H1 (cell line): ENCODE measurements around the gene ANKRD11.

Source experiments
- CTCF ChIP-seq, 3 experiments: IDR thresholded peaks; 1 replicate in 2 of 3; 2 replicates in 1 of 3; pipeline versions ENCODE4 v1.5.1 to v1.6.1; 2011; ENCODE audit warnings: low read length in 3 of 3, mild to moderate bottlenecking in 3 of 3, inconsistent platforms in 2 of 3, low read depth in 1 of 3, moderate library complexity in 1 of 3; ENCODE audit not compliant: insufficient read depth in 1 of 3; ENCODE audit errors: control extremely low read depth in 1 of 3
- EP300 ChIP-seq, 2 experiments: IDR thresholded peaks; 1 replicate in 1 of 2; 2 replicates in 1 of 2; pipeline ENCODE4 v1.6.1; 2011 to 2012; ENCODE audit warnings: low read depth in 2 of 2, low read length in 2 of 2, mild to moderate bottlenecking in 2 of 2, borderline replicate concordance in 1 of 2, inconsistent platforms in 1 of 2, moderate library complexity in 1 of 2
- EZH2 ChIP-seq: fragments of 200-600 bp; sonication (generic); IDR thresholded peaks from 2 replicates; pipeline ENCODE4 v1.7.1; 2012; ENCODE audit warnings: low read depth, mild to moderate bottlenecking, moderate library complexity, low read length, inconsistent platforms; ENCODE audit not compliant: severe bottlenecking
- FOSL1 ChIP-seq: IDR thresholded peaks from 2 replicates; pipeline ENCODE4 v1.6.1; 2011; ENCODE audit warnings: mild to moderate bottlenecking, low read depth, low read length, moderate library complexity; ENCODE audit not compliant: insufficient read depth
- GABPA ChIP-seq: IDR thresholded peaks from 2 replicates; pipeline ENCODE4 v1.6.1; 2011; ENCODE audit warnings: mild to moderate bottlenecking, low read length, moderate library complexity, borderline replicate concordance; ENCODE audit not compliant: insufficient read depth
- HDAC2 ChIP-seq, 2 experiments: fragments of 300-600 bp in 1 of 2; sonication (generic) in 1 of 2; IDR thresholded peaks; 2 replicates each; pipeline ENCODE4 v1.6.1; 2011 to 2012; ENCODE audit warnings: low read depth in 2 of 2, low read length in 2 of 2, mild to moderate bottlenecking in 2 of 2, moderate library complexity in 2 of 2, borderline replicate concordance in 1 of 2, inconsistent platforms in 1 of 2
- JUND ChIP-seq: IDR thresholded peaks from 2 replicates; pipeline ENCODE4 v1.6.1; 2011; ENCODE audit warnings: mild to moderate bottlenecking, improper control_type of control experiment, low read length
- RAD21 ChIP-seq, 2 experiments: IDR thresholded peaks in 1 of 2; conservative IDR thresholded peaks in 1 of 2; 2 replicates each; pipeline ENCODE4 v1.6.1; 2011; ENCODE audit warnings: low read depth in 2 of 2, low read length in 2 of 2, improper control_type of control experiment in 1 of 2, inconsistent platforms in 1 of 2, mild to moderate bottlenecking in 1 of 2, moderate library complexity in 1 of 2
- RFX5 ChIP-seq: IDR thresholded peaks from 2 replicates; pipeline ENCODE4 v1.6.1; 2011; ENCODE audit warnings: low read depth, low read length, improper control_type of control experiment, borderline replicate concordance
- SIN3A ChIP-seq, 2 experiments: IDR thresholded peaks in 1 of 2; conservative IDR thresholded peaks in 1 of 2; 2 replicates each; pipeline ENCODE4 v1.6.1; 2011 to 2012; ENCODE audit warnings: low read length in 2 of 2, improper control_type of control experiment in 1 of 2, low read depth in 1 of 2, mild to moderate bottlenecking in 1 of 2
- SIRT6 ChIP-seq: IDR thresholded peaks from one replicate; pipeline ENCODE4 v1.7.1; 2012; ENCODE audit warnings: low read length, inconsistent platforms
- SRF ChIP-seq: IDR thresholded peaks from 2 replicates; pipeline ENCODE4 v1.6.1; 2011; ENCODE audit warnings: mild to moderate bottlenecking, low read depth, low read length, moderate library complexity
- TF ChIP-seq, protein P1 (sequence below): IDR thresholded peaks from 2 replicates; pipeline ENCODE4 v1.6.1; 2011; ENCODE audit warnings: low read length, improper control_type of control experiment

DNA sequence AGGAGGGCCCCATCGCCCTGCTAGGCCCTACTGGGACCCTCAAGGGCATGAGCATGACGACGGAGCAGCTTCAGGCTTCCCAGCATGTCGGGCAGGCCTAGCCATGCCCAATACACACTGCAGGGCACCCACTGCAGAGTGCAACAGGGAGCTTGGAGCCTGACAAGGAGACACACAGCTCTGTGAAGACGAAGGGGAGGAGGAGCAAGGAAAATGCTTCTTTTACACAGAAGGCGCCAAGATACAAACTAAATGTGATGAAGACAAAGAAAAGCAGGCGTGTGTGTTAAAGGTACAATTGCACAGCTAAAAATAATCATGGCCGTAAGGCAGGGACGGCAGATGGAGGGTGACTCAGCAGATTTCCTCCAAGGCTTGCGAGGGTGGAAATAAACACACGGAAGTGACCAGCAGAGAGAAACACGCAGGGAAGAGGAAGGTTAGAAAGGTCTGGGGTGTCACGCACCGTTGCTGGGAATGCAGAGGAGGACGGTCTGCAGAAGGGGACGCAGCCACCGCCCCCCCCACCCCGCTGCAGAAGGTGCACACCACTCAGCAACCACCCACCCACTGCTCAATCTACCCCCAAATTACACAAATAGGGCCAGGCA lies 164.4 kb downstream of the ANKRD11 start:
- no peak for TF ChIP-seq CTCF (IDR thresholded peaks at IDR 0.05; ENCODE audit: control extremely low read depth in 1 of 3, insufficient read depth in 1 of 3, low read depth in 1 of 3, low read length in 3 of 3)
- TF ChIP-seq RAD21 (IDR thresholded peaks at IDR 0.05 in 1 of 2, conservative IDR thresholded peaks at IDR 0.05 in 1 of 2; ENCODE audit: low read depth in 2 of 2, low read length in 2 of 2): no peak
- TF ChIP-seq EZH2: no peak
- no peak for TF ChIP-seq SIN3A (conservative IDR thresholded peaks at IDR 0.05 in 1 of 2, IDR thresholded peaks at IDR 0.05 in 1 of 2; ENCODE audit: low read depth in 1 of 2, low read length in 2 of 2)
- no peak for TF ChIP-seq FOSL1
- TF ChIP-seq RFX5: no peak
- no peak for TF ChIP-seq EP300 (IDR thresholded peaks at IDR 0.05; ENCODE audit: borderline replicate concordance in 1 of 2, low read depth in 2 of 2, low read length in 2 of 2)
- TF ChIP-seq SRF: no peak
- no peak for TF ChIP-seq SIRT6
- no peak for TF ChIP-seq GABPA
- TF ChIP-seq, protein P1, sequence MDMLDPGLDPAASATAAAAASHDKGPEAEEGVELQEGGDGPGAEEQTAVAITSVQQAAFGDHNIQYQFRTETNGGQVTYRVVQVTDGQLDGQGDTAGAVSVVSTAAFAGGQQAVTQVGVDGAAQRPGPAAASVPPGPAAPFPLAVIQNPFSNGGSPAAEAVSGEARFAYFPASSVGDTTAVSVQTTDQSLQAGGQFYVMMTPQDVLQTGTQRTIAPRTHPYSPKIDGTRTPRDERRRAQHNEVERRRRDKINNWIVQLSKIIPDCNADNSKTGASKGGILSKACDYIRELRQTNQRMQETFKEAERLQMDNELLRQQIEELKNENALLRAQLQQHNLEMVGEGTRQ: no peak
- TF ChIP-seq JUND: no peak
- no peak for TF ChIP-seq HDAC2 (IDR thresholded peaks at IDR 0.05; ENCODE audit: borderline replicate concordance in 1 of 2, low read depth in 2 of 2, low read length in 2 of 2)
